ENCODE measurements around the gene PPIH.
"Not testable (repeated sequence)": the region's sequence is repeated elsewhere in the genome, so short reads cannot be mapped to it uniquely, and the experiment has no call there.

PPIH gene

GRCh38 chr1:42682739-42683531 is 24.7 kb downstream of the PPIH start:
- DNase-seq = no peak

GRCh38 chr1:42684139-42684538 is 25.9 kb downstream of the PPIH start:
- no peak for DNase-seq

- no peak for DNase-seq
Observed at GRCh38 chr1:42686418-42686817, 28.2 kb downstream of the PPIH start.

- DNase-seq = no peak
Observed at GRCh38 chr1:42689912-42690311, 31.7 kb downstream of the PPIH start.

- no peak for DNase-seq
Observed at GRCh38 chr1:42690477-42691156, 32.4 kb downstream of the PPIH start.

GRCh38 chr1:42691157-42691498 is 32.9 kb downstream of the PPIH start:
- no peak for DNase-seq

GRCh38 chr1:42692461-42692860 is 34.2 kb downstream of the PPIH start:
- DNase-seq = no peak

GRCh38 chr1:42692911-42693310 is 34.7 kb downstream of the PPIH start:
- no peak for DNase-seq

- DNase-seq = no peak
Observed at GRCh38 chr1:42698081-42698813, 40.0 kb downstream of the PPIH start.

GRCh38 chr1:42700006-42700405 is 41.8 kb downstream of the PPIH start:
- no peak for DNase-seq

GRCh38 chr1:42703888-42704464 is 45.8 kb downstream of the PPIH start:
- no peak for DNase-seq

- DNase-seq = not testable (repeated sequence)
Observed at GRCh38 chr1:42712808-42713207, 54.6 kb downstream of the PPIH start.

- DNase-seq = no peak
Observed at GRCh38 chr1:42713293-42713692, 55.1 kb downstream of the PPIH start.

- not testable (repeated sequence) for DNase-seq
Observed at GRCh38 chr1:42714441-42714840, 56.2 kb downstream of the PPIH start.

GRCh38 chr1:42720868-42721267 is 62.6 kb downstream of the PPIH start:
- no peak for DNase-seq

- DNase-seq = no peak
Observed at GRCh38 chr1:42721926-42722325, 63.7 kb downstream of the PPIH start.

GRCh38 chr1:42722403-42722802 is 64.2 kb downstream of the PPIH start:
- DNase-seq = not testable (repeated sequence)

GRCh38 chr1:42723511-42723910 is 65.3 kb downstream of the PPIH start:
- DNase-seq = no peak

GRCh38 chr1:42725820-42726219 is 67.6 kb downstream of the PPIH start:
- not testable (repeated sequence) for DNase-seq
